Liver (tissue), 9 donors: ENCODE data around the gene TEX11. TPM values are rescaled to one million over a fixed set of nuclear protein-coding genes. Genes with fewer than 3 reads are reported as not detected.
"Not testable (repeated sequence)": the region's sequence is repeated elsewhere in the genome, so short reads cannot be mapped to it uniquely, and the experiment has no call there.

Experiments
- DNase-seq: peaks from one replicate; pipeline ENCODE4 v3.0.0-alpha.2; 2017; ENCODE audit warnings: low spot score
- H3K27ac ChIP-seq, 2 donors: one replicate each; pipeline ENCODE4 v1.7.0; 2013; ENCODE audit warnings: inconsistent platforms in 2 of 2, low read length in 2 of 2, control low read depth in 1 of 2, low read depth in 1 of 2, mild to moderate bottlenecking in 1 of 2
- H3K27me3 ChIP-seq, 4 donors: one replicate each; pipeline versions ENCODE4 v1.6.1 to v1.7.0; 2013; ENCODE audit warnings: low read length in 3 of 4, inconsistent platforms in 1 of 4, mild to moderate bottlenecking in 1 of 4, moderate library complexity in 1 of 4; ENCODE audit not compliant: control insufficient read depth in 4 of 4, insufficient read depth in 4 of 4
- H3K36me3 ChIP-seq, 4 donors: one replicate each; pipeline versions ENCODE4 v1.6.1 to v1.7.0; 2013; ENCODE audit warnings: low read length in 3 of 4, mild to moderate bottlenecking in 3 of 4, low read depth in 1 of 4, moderate library complexity in 1 of 4; ENCODE audit not compliant: control insufficient read depth in 4 of 4, insufficient read depth in 3 of 4
- H3K4me1 ChIP-seq, 4 donors: one replicate each; pipeline versions ENCODE4 v1.6.1 to v1.7.0; 2013; ENCODE audit warnings: low read length in 3 of 4, mild to moderate bottlenecking in 3 of 4, moderate library complexity in 1 of 4; ENCODE audit not compliant: control insufficient read depth in 4 of 4, insufficient read depth in 4 of 4
- H3K4me3 ChIP-seq, 3 donors: one replicate each; pipeline versions ENCODE4 v1.6.1 to v1.7.0; 2013; ENCODE audit warnings: low read length in 3 of 3, control low read depth in 1 of 3, low read depth in 1 of 3, mild to moderate bottlenecking in 1 of 3
- H3K9ac ChIP-seq, 2 donors: one replicate each; pipeline ENCODE4 v1.7.0; 2013; ENCODE audit warnings: low read length in 2 of 2, mild to moderate bottlenecking in 2 of 2, moderate library complexity in 2 of 2, control low read depth in 1 of 2, low read depth in 1 of 2
- H3K9me3 ChIP-seq, 4 donors: one replicate each; pipeline versions ENCODE4 v1.6.1 to v1.7.0; 2013; ENCODE audit warnings: low read length in 3 of 4; ENCODE audit not compliant: control insufficient read depth in 4 of 4
- ATF3 ChIP-seq: IDR thresholded peaks from 2 replicates; pipeline ENCODE4 v1.6.1; 2016; ENCODE audit warnings: antibody characterized with exemption
- CTCF ChIP-seq: fragments of 150-350 bp; IDR thresholded peaks from 2 replicates; pipeline ENCODE4 v1.5.1; 2017; ENCODE audit warnings: improper control_type of control experiment, low read depth, low read length; ENCODE audit not compliant: missing input control
- EGR1 ChIP-seq, 2 donors: IDR thresholded peaks; 2 replicates each; pipeline ENCODE4 v1.6.1; 2016 to 2018; ENCODE audit warnings: antibody characterized with exemption in 2 of 2, low read depth in 2 of 2
- FOXA1 ChIP-seq: IDR thresholded peaks from 2 replicates; pipeline ENCODE4 v1.6.1; 2016; ENCODE audit warnings: antibody characterized with exemption
- FOXA2 ChIP-seq: IDR thresholded peaks from 2 replicates; pipeline ENCODE4 v1.6.1; 2016; ENCODE audit warnings: antibody characterized with exemption
- GABPA ChIP-seq, 2 donors: IDR thresholded peaks in 1 of 2; conservative IDR thresholded peaks in 1 of 2; 2 replicates each; pipeline ENCODE4 v1.6.1; 2016; ENCODE audit warnings: antibody characterized with exemption in 2 of 2, mild to moderate bottlenecking in 1 of 2, moderate library complexity in 1 of 2
- HNF4A ChIP-seq, 2 donors: conservative IDR thresholded peaks; 2 replicates each; pipeline ENCODE4 v1.6.1; 2016; ENCODE audit warnings: antibody characterized with exemption in 2 of 2, mild to moderate bottlenecking in 2 of 2
- HNF4G ChIP-seq: IDR thresholded peaks from 2 replicates; pipeline ENCODE4 v1.6.1; 2016; ENCODE audit warnings: antibody characterized with exemption
- JUND ChIP-seq, 2 donors: IDR thresholded peaks; 2 replicates each; pipeline ENCODE4 v1.6.1; 2016; ENCODE audit warnings: antibody characterized with exemption in 2 of 2
- MAX ChIP-seq: IDR thresholded peaks from 2 replicates; pipeline ENCODE4 v1.6.1; 2016; ENCODE audit warnings: antibody characterized with exemption
- NR2F2 ChIP-seq: IDR thresholded peaks from 2 replicates; pipeline ENCODE4 v1.6.1; 2016; ENCODE audit warnings: antibody characterized with exemption
- RAD21 ChIP-seq, 2 donors: IDR thresholded peaks; 2 replicates each; pipeline ENCODE4 v1.6.1; 2016; ENCODE audit warnings: antibody characterized with exemption in 2 of 2, mild to moderate bottlenecking in 2 of 2
- REST ChIP-seq: IDR thresholded peaks from 2 replicates; pipeline ENCODE4 v1.6.1; 2016; ENCODE audit warnings: antibody characterized with exemption, mild to moderate bottlenecking
- RXRA ChIP-seq, 2 donors: IDR thresholded peaks; 2 replicates each; pipeline ENCODE4 v1.6.1; 2017 to 2018; ENCODE audit warnings: antibody characterized with exemption in 2 of 2, mild to moderate bottlenecking in 1 of 2
- SP1 ChIP-seq: IDR thresholded peaks from 2 replicates; pipeline ENCODE4 v1.6.1; 2018; ENCODE audit warnings: antibody characterized with exemption, mild to moderate bottlenecking
- TAF1 ChIP-seq: conservative IDR thresholded peaks from 2 replicates; pipeline ENCODE4 v1.6.1; 2016; ENCODE audit warnings: antibody characterized with exemption, mild to moderate bottlenecking
- YY1 ChIP-seq: IDR thresholded peaks from 2 replicates; pipeline ENCODE4 v1.6.1; 2016; ENCODE audit warnings: antibody characterized with exemption, mild to moderate bottlenecking
- ZBTB33 ChIP-seq: IDR thresholded peaks from 2 replicates; pipeline ENCODE4 v1.6.1; 2016; ENCODE audit warnings: antibody characterized with exemption
- WGBS: extraction: QIAGEN DNeasy Blood & Tissue Kit; methylation state at CpG from one replicate; pipeline ENCODE4 v1.1.7; 2013; 5-methylcytosine and 5-hydroxymethylcytosine counted together
- polyA plus RNA-seq, 2 donors: library from polyadenylated mRNA; stranded (reverse) in 1 of 2; unstranded in 1 of 2; fragments of 200-250 nt in 1 of 2; fragments of >200 nt in 1 of 2; fragmentation: Nextera tagmentation in 1 of 2; extraction: Ambion mirVana in 1 of 2; gene quantifications; one replicate each; pipeline versions ENCODE4 v1.2.1 to v1.2.3, GENCODE V29; 2013 to 2015
- total RNA-seq, 2 donors: library from RNA; depleted of rRNA; stranded (reverse); fragments of >200 nt; gene quantifications; one replicate each; pipeline ENCODE4 v1.2.3, GENCODE V29; 2014
- donor health status: healthy.
- donor health status: healthy.
- donor health status: healthy.
- donor health status: healthy.
- donor health status: healthy.

TEX11 gene
- total and polyA plus RNA-seq, 4 donors, result 0.03 to 0.14 (median 0.08) TPM; not detected in 1

GRCh38 chrX:70525733-70526132, 382.8 kb downstream of the TEX11 start:
- DNase-seq, result no peak
- Histone ChIP-seq H3K27me3 (peaks cover 0 to under 1% (median 0%) of the 10 kb centered on the region in 4 donors), H3K4me3 (no peak overlapping the region), H3K36me3 (no peaks in the 10 kb centered on the region), H3K9me3 (no peaks in the 10 kb centered on the region), H3K4me1 (no peaks in the 10 kb centered on the region), H3K27ac (no peak overlapping the region), H3K9ac (no peak overlapping the region)
- TF ChIP-seq SP1, result no peak
- WGBS, result 40% methylated on average over 8 of the region's 8 CpGs

- not testable (repeated sequence) for H3K9me3 ChIP-seq, H3K36me3 ChIP-seq, H3K4me1 ChIP-seq, DNase-seq, H3K27me3 ChIP-seq, H3K27ac ChIP-seq, H3K9ac ChIP-seq, H3K4me3 ChIP-seq
- 100% methylated on average over 1 of the region's 1 CpG for WGBS
These were observed 392.8 kb downstream of the TEX11 start for GRCh38 chrX:70515692-70516091.

- WGBS, result 94% methylated on average over 4 of the region's 4 CpGs
- H3K9me3 ChIP-seq, H3K27ac ChIP-seq, H3K4me1 ChIP-seq, DNase-seq, H3K4me3 ChIP-seq, H3K9ac ChIP-seq, H3K27me3 ChIP-seq, H3K36me3 ChIP-seq: not testable (repeated sequence)
These were observed 393.2 kb downstream of the TEX11 start for GRCh38 chrX:70515270-70515669.

- no peaks in the 10 kb centered on the region for H3K9me3 ChIP-seq
- TF ChIP-seq NR2F2 (no peak), JUND (IDR thresholded peaks at IDR 0.05) (no peak), FOXA2 (no peak), ATF3 (no peak), HNF4A (conservative IDR thresholded peaks at IDR 0.05) (no peak), MAX (no peak), REST (no peak), ZBTB33 (no peak), HNF4G (no peak), FOXA1 (no peak), RAD21 (IDR thresholded peaks at IDR 0.05) (no peak), EGR1 (IDR thresholded peaks at IDR 0.05; ENCODE audit: low read depth in 2 of 2) (no peak), TAF1 (no peak), RXRA (IDR thresholded peaks at IDR 0.05) (no peak), CTCF (no peak), YY1 (no peak), SP1 (no peak), GABPA (IDR thresholded peaks at IDR 0.05 in 1 of 2, conservative IDR thresholded peaks at IDR 0.05 in 1 of 2) (no peak)
- H3K4me3 ChIP-seq, result no peak overlapping the region
- no peaks in the 10 kb centered on the region for H3K27me3 ChIP-seq
- 68% methylated on average over 4 of the region's 4 CpGs for WGBS
- H3K9ac ChIP-seq, result no peak overlapping the region
- no peaks in the 10 kb centered on the region for H3K4me1 ChIP-seq
- H3K36me3 ChIP-seq, result no peaks in the 10 kb centered on the region
- H3K27ac ChIP-seq, result no peak overlapping the region
- no peak for DNase-seq
These were observed 399.4 kb downstream of the TEX11 start for GRCh38 chrX:70509078-70509477.
